ENCODE measurements around the gene GLRA1.
"Not testable (repeated sequence)": the region's sequence is repeated elsewhere in the genome, so short reads cannot be mapped to it uniquely, and the experiment has no call there.

The GLRA1 gene

DNA sequence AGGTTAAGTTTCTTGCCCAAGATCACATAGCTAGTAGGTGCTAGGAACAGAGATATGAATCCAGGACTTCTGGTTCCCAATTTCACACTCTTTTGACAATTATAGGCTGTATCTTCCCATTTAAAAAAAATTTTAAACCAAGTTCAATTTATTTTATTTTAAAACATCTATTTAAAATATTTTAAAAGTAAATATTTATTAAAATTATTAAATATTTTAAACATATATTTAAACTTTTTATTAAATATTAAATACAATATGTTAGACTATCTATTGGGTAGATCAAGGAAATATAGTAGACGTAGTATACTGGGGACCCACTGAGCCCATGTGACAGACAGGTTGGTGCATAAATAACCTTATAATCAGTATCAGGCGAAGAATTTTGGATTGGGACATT lies 54.8 kb downstream of the GLRA1 start:
- TF ChIP-seq, protein P1, sequence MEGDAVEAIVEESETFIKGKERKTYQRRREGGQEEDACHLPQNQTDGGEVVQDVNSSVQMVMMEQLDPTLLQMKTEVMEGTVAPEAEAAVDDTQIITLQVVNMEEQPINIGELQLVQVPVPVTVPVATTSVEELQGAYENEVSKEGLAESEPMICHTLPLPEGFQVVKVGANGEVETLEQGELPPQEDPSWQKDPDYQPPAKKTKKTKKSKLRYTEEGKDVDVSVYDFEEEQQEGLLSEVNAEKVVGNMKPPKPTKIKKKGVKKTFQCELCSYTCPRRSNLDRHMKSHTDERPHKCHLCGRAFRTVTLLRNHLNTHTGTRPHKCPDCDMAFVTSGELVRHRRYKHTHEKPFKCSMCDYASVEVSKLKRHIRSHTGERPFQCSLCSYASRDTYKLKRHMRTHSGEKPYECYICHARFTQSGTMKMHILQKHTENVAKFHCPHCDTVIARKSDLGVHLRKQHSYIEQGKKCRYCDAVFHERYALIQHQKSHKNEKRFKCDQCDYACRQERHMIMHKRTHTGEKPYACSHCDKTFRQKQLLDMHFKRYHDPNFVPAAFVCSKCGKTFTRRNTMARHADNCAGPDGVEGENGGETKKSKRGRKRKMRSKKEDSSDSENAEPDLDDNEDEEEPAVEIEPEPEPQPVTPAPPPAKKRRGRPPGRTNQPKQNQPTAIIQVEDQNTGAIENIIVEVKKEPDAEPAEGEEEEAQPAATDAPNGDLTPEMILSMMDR (IDR thresholded peaks at IDR 0.05; ENCODE audit: low read depth, low read length): no peak
- H3K27ac ChIP-seq: no peak overlapping the region

DNA sequence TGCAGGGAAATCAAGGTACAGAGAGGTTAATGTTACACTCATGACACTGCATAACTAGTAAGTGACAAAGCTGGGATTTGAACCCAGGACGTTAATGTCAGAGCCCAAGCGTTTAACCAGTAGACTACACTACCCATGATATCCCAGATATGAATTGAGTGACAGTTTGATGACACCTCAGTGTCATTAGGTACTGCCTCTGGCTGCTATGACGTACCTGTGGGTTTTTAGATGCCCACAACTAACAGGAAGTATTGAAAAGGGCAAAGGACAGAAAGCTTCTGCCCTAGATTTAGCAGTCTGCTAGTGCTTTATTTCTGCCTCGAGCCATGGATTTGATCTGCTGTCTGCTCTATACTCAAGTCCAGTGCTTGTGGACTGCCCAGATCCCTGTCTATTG lies 56.2 kb downstream of the GLRA1 start:
- no peaks in the 10 kb centered on the region for H3K9me3 ChIP-seq (ENCODE audit: severe bottlenecking)
- H3K36me3 ChIP-seq: no peaks in the 10 kb centered on the region
- TF ChIP-seq, protein P1 (IDR thresholded peaks at IDR 0.05; ENCODE audit: low read depth, low read length): no peak

More for the DNA sequence above, 54.8 kb downstream of the GLRA1 start:
- Histone ChIP-seq H3K36me3 (no peaks in the 10 kb centered on the region), H3K9me3 (ENCODE audit: severe bottlenecking) (no peaks in the 10 kb centered on the region), H3K27me3 (ENCODE audit: insufficient read depth, low read depth, severe bottlenecking) (no peaks in the 10 kb centered on the region), H3K4me3 (ENCODE audit: low read depth, low read length) (no peak overlapping the region)
- no peak for DNase-seq

DNA sequence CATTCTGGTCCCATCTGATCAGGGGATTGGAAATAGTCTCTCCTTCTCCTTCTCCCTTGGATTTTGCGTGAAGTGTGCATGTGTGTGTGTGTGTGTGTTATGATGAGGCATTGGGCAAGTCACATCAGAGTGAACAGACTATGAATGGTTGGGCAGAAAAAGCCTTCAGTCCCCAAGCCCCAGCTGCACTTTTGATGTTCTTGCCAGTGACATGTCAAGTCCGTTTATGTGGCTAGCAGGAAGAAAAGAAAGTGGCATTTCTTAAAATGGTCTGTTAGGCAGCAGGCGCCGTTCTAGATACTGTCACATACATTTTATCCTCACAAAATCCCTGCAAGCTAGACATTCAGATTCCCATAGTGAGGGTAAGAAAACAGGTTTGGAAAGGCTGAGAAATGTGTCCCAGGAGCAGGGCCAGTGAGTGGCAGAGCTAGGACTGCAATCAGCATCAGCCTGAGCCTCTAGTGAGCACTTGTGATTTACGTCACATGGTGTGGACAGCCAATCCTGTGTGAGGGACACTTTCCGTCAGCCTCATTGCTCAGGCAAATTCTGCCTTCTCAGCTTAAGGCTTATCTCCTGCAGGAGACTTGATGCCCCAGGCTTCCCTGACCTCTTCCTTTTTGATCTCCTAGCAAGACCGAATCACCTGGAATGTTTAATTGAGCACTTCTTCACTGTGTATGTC lies 60.4 kb downstream of the GLRA1 start:
- Histone ChIP-seq H3K4me3 (ENCODE audit: low read depth, low read length) (no peak overlapping the region), H3K36me3 (no peaks in the 10 kb centered on the region), H3K27me3 (ENCODE audit: insufficient read depth, low read depth, severe bottlenecking) (no peaks in the 10 kb centered on the region), H3K9me3 (ENCODE audit: severe bottlenecking) (no peaks in the 10 kb centered on the region), H3K27ac (no peak overlapping the region)
- DNase-seq: no peak
- TF ChIP-seq, protein P1 (IDR thresholded peaks at IDR 0.05; ENCODE audit: low read depth, low read length): no peak

More for the DNA sequence above, 56.2 kb downstream of the GLRA1 start:
- no peak overlapping the region for H3K27ac ChIP-seq
- no peak for DNase-seq
- H3K27me3 ChIP-seq (ENCODE audit: insufficient read depth, low read depth, severe bottlenecking): no peaks in the 10 kb centered on the region
- no peak overlapping the region for H3K4me3 ChIP-seq (ENCODE audit: low read depth, low read length)

DNA sequence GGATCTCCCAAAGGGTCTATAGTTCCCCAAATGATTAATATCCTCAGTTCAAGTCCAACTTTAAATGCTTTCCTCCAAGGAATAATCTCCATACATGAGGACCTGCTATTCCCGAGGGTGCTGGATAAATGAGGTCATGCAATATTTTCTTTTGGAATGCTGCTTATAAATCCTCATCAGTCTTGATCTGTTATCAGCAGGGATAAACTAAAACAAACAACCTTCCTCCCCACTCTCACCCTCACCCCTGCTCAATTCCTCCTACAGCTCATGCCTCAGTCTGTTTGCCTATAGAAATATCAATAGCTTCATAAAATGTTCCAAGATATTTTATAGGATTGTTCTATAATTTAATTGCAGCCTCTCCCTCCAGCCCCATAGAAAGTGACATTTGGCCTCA lies 61.1 kb downstream of the GLRA1 start:
- TF ChIP-seq, protein P1 (IDR thresholded peaks at IDR 0.05; ENCODE audit: low read depth, low read length): no peak
- DNase-seq: no peak

DNA sequence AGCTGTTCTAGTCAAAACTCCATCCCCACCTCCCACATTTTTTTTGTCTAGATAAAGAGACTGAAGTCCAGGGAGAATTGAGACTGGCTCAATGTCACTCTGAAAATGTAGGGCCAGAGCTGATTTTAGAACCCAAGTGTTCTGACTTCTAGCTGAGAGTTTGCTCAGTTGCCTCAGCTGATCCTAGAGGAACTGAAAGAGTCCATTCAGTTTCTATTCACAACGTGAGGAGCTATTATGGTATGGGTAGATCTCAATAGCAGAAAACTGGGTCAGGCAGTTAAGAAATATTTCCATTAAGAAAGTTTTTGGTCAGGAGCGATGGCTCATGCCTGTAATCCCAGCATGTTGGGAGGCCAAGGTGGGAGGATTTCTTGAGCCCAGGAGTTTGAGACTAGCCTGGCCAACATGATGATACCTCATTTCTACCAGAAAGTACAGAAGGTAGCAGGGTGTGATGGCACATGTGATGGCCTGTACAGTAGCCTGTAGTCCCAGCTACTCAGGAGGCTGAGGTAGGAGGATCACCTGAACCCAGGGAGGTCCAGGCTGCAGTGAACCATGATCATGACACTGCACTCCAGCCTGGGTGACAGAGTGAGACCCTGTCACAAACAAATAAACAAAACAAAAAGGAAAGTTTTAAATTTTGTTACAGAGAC lies 61.7 kb downstream of the GLRA1 start:
- no peak for DNase-seq

More for the DNA sequence above, 61.1 kb downstream of the GLRA1 start:
- no peaks in the 10 kb centered on the region for H3K27me3 ChIP-seq (ENCODE audit: insufficient read depth, low read depth, severe bottlenecking)
- no peaks in the 10 kb centered on the region for H3K9me3 ChIP-seq (ENCODE audit: severe bottlenecking)
- H3K36me3 ChIP-seq: no peaks in the 10 kb centered on the region
- no peak overlapping the region for H3K4me3 ChIP-seq (ENCODE audit: low read depth, low read length)
- H3K27ac ChIP-seq: no peak overlapping the region

DNA sequence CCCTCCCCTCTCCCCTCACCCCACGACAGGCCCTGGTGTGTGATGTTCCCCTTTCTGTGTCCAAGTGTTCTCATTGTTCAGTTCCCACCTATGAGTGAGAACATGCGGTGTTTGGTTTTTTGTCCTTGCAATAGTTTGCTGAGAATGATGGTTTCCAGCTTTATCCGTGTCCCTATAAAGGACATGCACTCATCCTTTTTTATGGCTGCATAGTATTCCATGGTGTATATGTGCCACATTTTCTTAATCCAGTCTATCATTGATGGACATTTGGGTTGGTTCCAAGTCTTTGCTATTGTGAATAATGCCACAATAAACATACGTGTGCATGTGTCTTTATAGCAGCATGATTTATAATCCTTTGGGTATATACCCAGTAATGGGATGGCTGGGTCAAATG lies 63.8 kb downstream of the GLRA1 start:
- not testable (repeated sequence) for H3K27me3 ChIP-seq (ENCODE audit: insufficient read depth, low read depth, severe bottlenecking); H3K4me3 ChIP-seq (ENCODE audit: low read depth, low read length); H3K27ac ChIP-seq; H3K9me3 ChIP-seq (ENCODE audit: severe bottlenecking); DNase-seq; H3K36me3 ChIP-seq

More for the DNA sequence above, 61.7 kb downstream of the GLRA1 start:
- no peaks in the 10 kb centered on the region for H3K36me3 ChIP-seq
- TF ChIP-seq, protein P1 (IDR thresholded peaks at IDR 0.05; ENCODE audit: low read depth, low read length): no peak
- H3K27me3 ChIP-seq (ENCODE audit: insufficient read depth, low read depth, severe bottlenecking): no peaks in the 10 kb centered on the region
- H3K27ac ChIP-seq: no peak overlapping the region
- no peaks in the 10 kb centered on the region for H3K9me3 ChIP-seq (ENCODE audit: severe bottlenecking)
- no peak overlapping the region for H3K4me3 ChIP-seq (ENCODE audit: low read depth, low read length)

Measured in WERI-Rb-1 (cell line).